Neural progenitor cell (in vitro differentiated cells): ENCODE measurements around the gene TRIM44. TPM values are rescaled to one million over a fixed set of nuclear protein-coding genes. Genes with fewer than 3 reads are reported as not detected.

ENCODE experiments used
- DNase-seq: peaks from one replicate; pipeline ENCODE4 v3.0.0-alpha.2; 2016; ENCODE audit warnings: low spot score
- H2AFZ ChIP-seq: fragments of 200-600 bp; sonication (generic); replicated peaks from 2 replicates; pipeline ENCODE4 v1.6.1; 2016; ENCODE audit warnings: antibody characterized with exemption
- H3F3A ChIP-seq: fragments of 200-600 bp; sonication (generic); 2 replicates; pipeline ENCODE4 v1.6.1; 2016; ENCODE audit warnings: antibody characterized with exemption, low read depth
- H3K27ac ChIP-seq: fragments of 200-600 bp; sonication (generic); 2 replicates; pipeline ENCODE4 v1.5.1; 2016; ENCODE audit warnings: mild to moderate bottlenecking
- H3K27me3 ChIP-seq: fragments of 200-600 bp; sonication (generic); 2 replicates; pipeline ENCODE4 v1.6.1; 2016; ENCODE audit warnings: mild to moderate bottlenecking, moderate library complexity
- H3K36me3 ChIP-seq: fragments of 200-600 bp; sonication (generic); 2 replicates; pipeline ENCODE4 v1.5.1; 2016
- H3K4me1 ChIP-seq: fragments of 200-600 bp; sonication (generic); 2 replicates; pipeline ENCODE4 v1.6.1; 2016; ENCODE audit warnings: mixed run types
- H3K4me2 ChIP-seq: fragments of 200-600 bp; sonication (generic); 2 replicates; pipeline ENCODE4 v1.6.1; 2016
- H3K4me3 ChIP-seq: fragments of 200-600 bp; sonication (generic); 2 replicates; pipeline ENCODE4 v1.5.1; 2016
- H3K79me2 ChIP-seq: fragments of 200-600 bp; sonication (generic); 2 replicates; pipeline ENCODE4 v1.6.1; 2016; ENCODE audit warnings: low read depth
- H3K9ac ChIP-seq: fragments of 200-600 bp; sonication (generic); 2 replicates; pipeline ENCODE4 v1.6.1; 2016
- H3K9me3 ChIP-seq: fragments of 200-600 bp; sonication (generic); 2 replicates; pipeline ENCODE4 v1.5.1; 2016; ENCODE audit warnings: low read depth
- H4K20me1 ChIP-seq: fragments of 200-600 bp; sonication (generic); 2 replicates; pipeline ENCODE4 v1.6.1; 2016; ENCODE audit warnings: low read depth
- H3K27ac Mint-ChIP-seq: 3 replicates; pipeline ENCODE4 v1.8.0; 2021; ENCODE audit warnings: mixed read lengths
- H3K27me3 Mint-ChIP-seq: 2 replicates; pipeline ENCODE4 v1.8.0; 2022; ENCODE audit warnings: low read depth, mild to moderate bottlenecking, inconsistent platforms, moderate library complexity, mixed read lengths; ENCODE audit not compliant: insufficient read depth
- H3K36me3 Mint-ChIP-seq: 3 replicates; pipeline ENCODE4 v1.8.0; 2021; ENCODE audit warnings: mixed read lengths
- H3K4me1 Mint-ChIP-seq: 3 replicates; pipeline ENCODE4 v1.8.0; 2021; ENCODE audit warnings: mixed read lengths
- H3K4me3 Mint-ChIP-seq: 3 replicates; pipeline ENCODE4 v1.8.0; 2021; ENCODE audit warnings: mild to moderate bottlenecking, moderate library complexity, mixed read lengths
- H3K9me3 Mint-ChIP-seq: 3 replicates; pipeline ENCODE4 v1.8.0; 2020; ENCODE audit warnings: mixed read lengths
- CTCF ChIP-seq: fragments of 200-600 bp; sonication (generic); IDR thresholded peaks from 2 replicates; pipeline ENCODE4 v1.5.1; 2017; ENCODE audit warnings: antibody characterized with exemption, mild to moderate bottlenecking
- EZH2 ChIP-seq: fragments of 200-600 bp; sonication (generic); IDR thresholded peaks from 2 replicates; pipeline ENCODE4 v1.6.1; 2017; ENCODE audit warnings: antibody characterized with exemption, mild to moderate bottlenecking, moderate library complexity
- EZH2phosphoT487 ChIP-seq: fragments of 200-600 bp; sonication (generic); IDR thresholded peaks from 2 replicates; pipeline ENCODE4 v1.6.1; 2017; ENCODE audit warnings: antibody characterized with exemption
- total RNA-seq: library from RNA; depleted of rRNA; stranded (reverse); fragments of >200 nt; gene quantifications from 2 replicates; pipeline ENCODE4 v1.2.3, GENCODE V29; 2015; ENCODE audit warnings: low replicate concordance

The TRIM44 gene
- total RNA-seq, 1 donor from 2014 or later, result 44.1 TPM

DNA sequence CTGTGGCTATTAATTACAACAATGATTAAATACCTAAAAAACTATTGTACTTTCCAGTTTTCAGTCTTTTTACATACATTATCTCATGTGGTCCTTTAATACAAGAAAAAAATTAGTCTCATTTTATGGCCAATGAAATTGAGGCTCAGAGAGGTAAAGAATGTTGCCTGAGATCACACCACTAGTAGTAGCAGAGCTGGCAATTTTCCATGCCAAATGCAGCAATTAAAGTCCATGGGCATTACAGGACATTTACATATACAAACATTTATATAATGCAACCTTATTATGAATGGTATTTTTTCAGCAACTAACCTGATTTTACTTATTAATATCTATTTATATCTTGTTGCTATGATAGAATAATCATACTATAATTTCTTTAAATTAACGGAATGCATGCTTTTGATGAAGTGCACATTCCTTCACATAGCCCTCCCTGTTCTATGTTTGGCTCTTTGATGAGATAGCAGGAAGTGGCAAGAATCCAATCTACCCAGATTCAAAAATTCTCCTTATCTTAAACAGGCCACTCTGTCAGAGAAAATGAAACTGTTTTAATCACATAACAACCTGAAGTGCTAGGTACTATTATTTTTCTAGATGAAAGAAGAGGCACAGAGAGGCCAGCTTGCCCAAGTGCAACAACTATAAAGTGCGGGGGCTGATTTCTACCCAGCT is 160.4 kb downstream of the TRIM44 start:
- peaks cover 6% of the 10 kb centered on the region for H3K4me1 ChIP-seq
- Mint-ChIP-seq H3K4me3 (no peak overlapping the region), H3K27ac (no peak overlapping the region), H3K36me3 (peaks cover 3% of the 10 kb centered on the region), H3K27me3 (peaks cover 5% of the 10 kb centered on the region), H3K9me3 (no peaks in the 10 kb centered on the region), H3K4me1 (peaks cover 12% of the 10 kb centered on the region)
- H3K9me3 ChIP-seq, result no peaks in the 10 kb centered on the region
- no peaks in the 10 kb centered on the region for H3K79me2 ChIP-seq
- H3F3A ChIP-seq, result peaks cover 10% of the 10 kb centered on the region
- no peaks in the 10 kb centered on the region for H3K27me3 ChIP-seq
- no peak for DNase-seq
- no peak overlapping the region for H3K27ac ChIP-seq
- H4K20me1 ChIP-seq, result no peaks in the 10 kb centered on the region
- no peaks in the 10 kb centered on the region for H3K36me3 ChIP-seq
- no peak for TF ChIP-seq EZH2
- TF ChIP-seq EZH2phosphoT487, result no peak
- no peak for TF ChIP-seq CTCF
- H3K9ac ChIP-seq, result no peak overlapping the region
- H3K4me3 ChIP-seq, result no peak overlapping the region
- no peak overlapping the region for H2AFZ ChIP-seq
- H3K4me2 ChIP-seq, result no peak overlapping the region

DNA sequence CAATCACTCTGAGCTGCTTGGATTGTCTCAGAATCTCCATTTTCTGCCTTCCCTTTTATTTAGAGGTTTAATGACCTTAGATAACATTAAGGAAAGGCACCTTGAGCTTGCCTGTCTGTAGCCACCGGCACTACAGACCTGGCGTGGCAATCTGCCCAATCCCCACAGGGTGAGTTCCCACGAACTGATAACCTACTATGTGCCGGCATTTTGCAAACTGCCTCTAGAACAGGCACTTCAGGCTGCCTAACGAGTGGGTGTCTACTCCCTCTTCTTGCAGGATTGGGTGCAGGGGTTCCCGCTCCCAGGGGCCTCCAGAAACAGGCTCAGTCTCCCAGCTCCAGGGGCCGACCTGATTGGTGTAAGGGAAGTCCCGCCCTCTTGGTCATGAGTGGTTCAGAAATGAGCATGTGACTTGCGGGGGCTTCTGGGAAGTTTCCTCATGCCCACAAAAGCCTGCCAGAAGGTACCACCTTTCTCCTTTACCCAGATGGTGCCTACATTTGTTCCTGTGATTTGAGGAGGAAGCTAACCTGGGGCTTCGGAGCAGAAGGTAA is 161.2 kb downstream of the TRIM44 start:
- Mint-ChIP-seq H3K9me3 (no peaks in the 10 kb centered on the region), H3K36me3 (peaks cover 3% of the 10 kb centered on the region), H3K4me1 (peaks cover 12% of the 10 kb centered on the region), H3K4me3 (no peak overlapping the region), H3K27me3 (peaks cover 5% of the 10 kb centered on the region), H3K27ac (no peak overlapping the region)
- Histone ChIP-seq H4K20me1 (no peaks in the 10 kb centered on the region), H3K36me3 (no peaks in the 10 kb centered on the region), H3K4me1 (peaks cover 11% of the 10 kb centered on the region), H3K27me3 (no peaks in the 10 kb centered on the region), H3K9ac (no peak overlapping the region), H3K79me2 (no peaks in the 10 kb centered on the region), H3F3A (peaks cover 10% of the 10 kb centered on the region), H3K4me2 (no peak overlapping the region), H3K4me3 (no peak overlapping the region), H2AFZ (no peak overlapping the region), H3K9me3 (no peaks in the 10 kb centered on the region), H3K27ac (no peak overlapping the region)
- no peak for TF ChIP-seq CTCF
- TF ChIP-seq EZH2phosphoT487, result no peak
- no peak for TF ChIP-seq EZH2
- DNase-seq, result no peak

DNA sequence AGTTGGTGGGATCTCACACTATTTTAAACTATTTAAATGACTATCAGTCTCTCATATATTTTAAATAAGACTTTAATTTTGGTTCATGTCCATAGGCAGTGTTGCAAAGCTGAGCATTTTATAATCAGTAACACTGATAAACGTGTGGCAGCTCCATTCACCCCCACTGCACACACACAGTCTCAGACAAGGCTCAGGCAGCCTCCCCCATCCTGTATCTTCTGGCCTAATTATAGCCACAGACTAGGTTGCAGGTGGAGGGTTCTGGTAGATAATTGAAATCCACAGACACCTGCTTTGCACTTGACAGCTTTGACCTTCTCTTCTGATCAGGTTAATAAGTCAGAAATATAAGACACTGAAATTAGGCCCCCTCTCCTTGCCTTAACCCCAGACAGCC is 162.8 kb downstream of the TRIM44 start:
- Histone ChIP-seq H3K4me1 (peaks cover 11% of the 10 kb centered on the region), H3K9ac (no peak overlapping the region), H3K9me3 (no peaks in the 10 kb centered on the region), H3K27me3 (no peaks in the 10 kb centered on the region), H3K4me3 (no peak overlapping the region), H3F3A (peaks cover 10% of the 10 kb centered on the region), H3K27ac (no peak overlapping the region), H3K4me2 (no peak overlapping the region), H3K36me3 (no peaks in the 10 kb centered on the region), H3K79me2 (no peaks in the 10 kb centered on the region), H4K20me1 (no peaks in the 10 kb centered on the region), H2AFZ (no peak overlapping the region)
- H3K27me3 Mint-ChIP-seq, result peaks cover 3% of the 10 kb centered on the region
- no peaks in the 10 kb centered on the region for H3K9me3 Mint-ChIP-seq
- no peak overlapping the region for H3K27ac Mint-ChIP-seq
- DNase-seq, result no peak
- TF ChIP-seq EZH2phosphoT487 (no peak), CTCF (no peak), EZH2 (no peak)
- no peak overlapping the region for H3K4me3 Mint-ChIP-seq
- peaks cover 10% of the 10 kb centered on the region for H3K4me1 Mint-ChIP-seq
- no peaks in the 10 kb centered on the region for H3K36me3 Mint-ChIP-seq
